ENCODE results near the gene POC1A.

DNA sequence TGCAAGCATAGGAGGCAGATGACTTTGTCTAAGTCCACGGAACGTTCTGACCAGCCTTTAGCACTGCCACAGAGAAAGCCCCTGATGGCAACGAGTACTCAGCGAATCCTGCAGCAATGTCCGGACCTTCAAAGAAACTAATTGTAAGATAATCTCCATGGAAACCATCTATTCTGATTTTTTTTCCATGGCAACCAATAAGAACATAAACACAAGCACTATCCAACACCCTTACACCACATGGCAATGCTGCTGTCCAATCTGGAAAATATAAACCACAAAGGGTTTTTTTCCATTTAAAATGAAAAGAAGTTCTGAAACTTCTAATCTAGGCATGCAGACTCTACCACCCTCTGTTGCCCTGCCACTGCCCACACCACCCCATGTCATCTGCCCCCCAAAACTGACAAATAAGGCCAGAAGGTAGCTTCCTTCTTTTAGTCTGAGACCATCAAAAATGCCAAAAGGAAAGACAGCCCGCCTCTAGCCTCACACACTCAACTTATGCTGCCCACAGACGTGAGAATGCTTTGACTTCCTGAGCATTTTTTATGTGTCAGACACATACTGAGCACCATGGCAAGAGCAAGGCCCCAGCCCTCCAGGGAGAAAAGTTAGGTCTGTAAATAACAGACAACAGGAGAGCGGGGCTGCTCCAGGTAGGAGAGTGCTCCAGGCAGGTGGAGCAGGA lies 44.5 kb downstream of the POC1A start:
- TF ChIP-seq, protein P1, sequence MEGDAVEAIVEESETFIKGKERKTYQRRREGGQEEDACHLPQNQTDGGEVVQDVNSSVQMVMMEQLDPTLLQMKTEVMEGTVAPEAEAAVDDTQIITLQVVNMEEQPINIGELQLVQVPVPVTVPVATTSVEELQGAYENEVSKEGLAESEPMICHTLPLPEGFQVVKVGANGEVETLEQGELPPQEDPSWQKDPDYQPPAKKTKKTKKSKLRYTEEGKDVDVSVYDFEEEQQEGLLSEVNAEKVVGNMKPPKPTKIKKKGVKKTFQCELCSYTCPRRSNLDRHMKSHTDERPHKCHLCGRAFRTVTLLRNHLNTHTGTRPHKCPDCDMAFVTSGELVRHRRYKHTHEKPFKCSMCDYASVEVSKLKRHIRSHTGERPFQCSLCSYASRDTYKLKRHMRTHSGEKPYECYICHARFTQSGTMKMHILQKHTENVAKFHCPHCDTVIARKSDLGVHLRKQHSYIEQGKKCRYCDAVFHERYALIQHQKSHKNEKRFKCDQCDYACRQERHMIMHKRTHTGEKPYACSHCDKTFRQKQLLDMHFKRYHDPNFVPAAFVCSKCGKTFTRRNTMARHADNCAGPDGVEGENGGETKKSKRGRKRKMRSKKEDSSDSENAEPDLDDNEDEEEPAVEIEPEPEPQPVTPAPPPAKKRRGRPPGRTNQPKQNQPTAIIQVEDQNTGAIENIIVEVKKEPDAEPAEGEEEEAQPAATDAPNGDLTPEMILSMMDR (IDR thresholded peaks at IDR 0.05 in 8 of 11, conservative IDR thresholded peaks at IDR 0.05 in 3 of 11), result no peak
- no peak for TF ChIP-seq POLR2A (IDR thresholded peaks at IDR 0.05)
- TF ChIP-seq POLR2AphosphoS5 (IDR thresholded peaks at IDR 0.05), result no peak
